ENCODE measurements around the gene KRTAP4-1. TPM values are rescaled to one million over a fixed set of nuclear protein-coding genes. Genes with fewer than 3 reads are reported as not detected.
"Not testable (repeated sequence)": the region's sequence is repeated elsewhere in the genome, so short reads cannot be mapped to it uniquely, and the experiment has no call there.

The KRTAP4-1 gene
- total and polyA plus RNA-seq, 9 donors: not detected

DNA sequence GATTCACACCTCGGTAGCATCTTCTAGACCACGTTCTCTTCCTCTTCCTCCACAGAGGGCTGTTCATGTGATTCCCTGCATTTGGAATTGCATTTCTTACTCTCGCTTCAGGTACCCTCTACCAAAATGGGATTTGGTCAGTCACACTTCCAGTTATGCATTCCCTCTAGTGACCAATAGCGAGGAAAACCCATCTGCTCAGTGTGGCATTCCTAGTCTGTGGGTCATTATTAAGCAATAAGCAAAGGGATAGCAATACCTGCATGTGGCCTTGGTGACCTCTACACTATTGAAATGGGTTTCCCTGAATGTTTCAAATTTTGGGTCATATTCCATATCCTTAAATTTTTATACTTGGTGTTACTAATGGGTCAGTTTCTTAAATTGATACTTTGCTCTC, 34.7 kb downstream of the KRTAP4-1 start:
- H3K4me1 ChIP-seq (ENCODE audit: insufficient read depth): no peaks in the 10 kb centered on the region
- intact Hi-C loops (cut with DNase I): no loop called here
- H3K36me3 ChIP-seq: no peaks in the 10 kb centered on the region
- no peak overlapping the region for H3K27ac ChIP-seq
- no peak for DNase-seq
- H3K4me3 ChIP-seq: no peak overlapping the region
- WGBS, 3 donors: 81 to 85% (median 84%) methylated on average over 4 of the region's 4 CpGs
- no peaks in the 10 kb centered on the region for H3K9me3 ChIP-seq
- no peaks in the 10 kb centered on the region for H3K27me3 ChIP-seq
- TF ChIP-seq, protein P1, sequence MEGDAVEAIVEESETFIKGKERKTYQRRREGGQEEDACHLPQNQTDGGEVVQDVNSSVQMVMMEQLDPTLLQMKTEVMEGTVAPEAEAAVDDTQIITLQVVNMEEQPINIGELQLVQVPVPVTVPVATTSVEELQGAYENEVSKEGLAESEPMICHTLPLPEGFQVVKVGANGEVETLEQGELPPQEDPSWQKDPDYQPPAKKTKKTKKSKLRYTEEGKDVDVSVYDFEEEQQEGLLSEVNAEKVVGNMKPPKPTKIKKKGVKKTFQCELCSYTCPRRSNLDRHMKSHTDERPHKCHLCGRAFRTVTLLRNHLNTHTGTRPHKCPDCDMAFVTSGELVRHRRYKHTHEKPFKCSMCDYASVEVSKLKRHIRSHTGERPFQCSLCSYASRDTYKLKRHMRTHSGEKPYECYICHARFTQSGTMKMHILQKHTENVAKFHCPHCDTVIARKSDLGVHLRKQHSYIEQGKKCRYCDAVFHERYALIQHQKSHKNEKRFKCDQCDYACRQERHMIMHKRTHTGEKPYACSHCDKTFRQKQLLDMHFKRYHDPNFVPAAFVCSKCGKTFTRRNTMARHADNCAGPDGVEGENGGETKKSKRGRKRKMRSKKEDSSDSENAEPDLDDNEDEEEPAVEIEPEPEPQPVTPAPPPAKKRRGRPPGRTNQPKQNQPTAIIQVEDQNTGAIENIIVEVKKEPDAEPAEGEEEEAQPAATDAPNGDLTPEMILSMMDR (IDR thresholded peaks at IDR 0.05): no peak
- TF ChIP-seq EP300 (IDR thresholded peaks at IDR 0.05): no peak
- no peak for TF ChIP-seq POLR2A (IDR thresholded peaks at IDR 0.05)

DNA sequence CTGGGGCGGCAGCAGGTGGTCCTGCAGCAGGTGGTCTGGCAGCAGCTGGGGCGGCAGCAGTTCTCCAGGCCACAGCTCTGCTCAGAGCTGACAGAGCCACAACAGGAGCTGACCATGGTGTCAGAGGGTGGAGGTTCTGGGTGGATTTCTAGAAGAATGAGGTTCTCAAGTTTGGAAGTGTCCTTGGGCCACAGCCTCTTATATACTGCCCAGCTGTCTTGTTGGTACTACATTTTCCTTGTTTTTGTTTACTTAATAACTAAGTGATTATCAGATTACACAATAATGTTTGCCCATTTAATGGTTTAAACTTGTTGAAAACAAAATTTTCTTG, 35.1 kb downstream of the KRTAP4-1 start, which contains the start of gene KRTAP4-5:
KRTAP4-5 (minus strand) TSS at position 174 of the 334 bp plus-strand sequence; CDS start at position 116, 58 bp downstream.
- Histone ChIP-seq H3K36me3 (no peaks in the 10 kb centered on the region), H3K27ac (no peak within 1 kb of the TSS), H3K9me3 (no peaks in the 10 kb centered on the region), H3K4me3 (no peak within 1 kb of the TSS), H3K27me3 (no peaks in the 10 kb centered on the region), H3K4me1 (ENCODE audit: insufficient read depth) (no peaks in the 10 kb centered on the region)
- intact Hi-C loops (cut with DNase I): no loop called here
- no peak for DNase-seq
- 48 to 56% (median 50%) methylated on average over 2 of the region's 2 CpGs for WGBS, 3 donors
- TF ChIP-seq POLR2A (IDR thresholded peaks at IDR 0.05) (no peak), EP300 (IDR thresholded peaks at IDR 0.05) (no peak)
- TF ChIP-seq, protein P1 (IDR thresholded peaks at IDR 0.05): no peak

DNA sequence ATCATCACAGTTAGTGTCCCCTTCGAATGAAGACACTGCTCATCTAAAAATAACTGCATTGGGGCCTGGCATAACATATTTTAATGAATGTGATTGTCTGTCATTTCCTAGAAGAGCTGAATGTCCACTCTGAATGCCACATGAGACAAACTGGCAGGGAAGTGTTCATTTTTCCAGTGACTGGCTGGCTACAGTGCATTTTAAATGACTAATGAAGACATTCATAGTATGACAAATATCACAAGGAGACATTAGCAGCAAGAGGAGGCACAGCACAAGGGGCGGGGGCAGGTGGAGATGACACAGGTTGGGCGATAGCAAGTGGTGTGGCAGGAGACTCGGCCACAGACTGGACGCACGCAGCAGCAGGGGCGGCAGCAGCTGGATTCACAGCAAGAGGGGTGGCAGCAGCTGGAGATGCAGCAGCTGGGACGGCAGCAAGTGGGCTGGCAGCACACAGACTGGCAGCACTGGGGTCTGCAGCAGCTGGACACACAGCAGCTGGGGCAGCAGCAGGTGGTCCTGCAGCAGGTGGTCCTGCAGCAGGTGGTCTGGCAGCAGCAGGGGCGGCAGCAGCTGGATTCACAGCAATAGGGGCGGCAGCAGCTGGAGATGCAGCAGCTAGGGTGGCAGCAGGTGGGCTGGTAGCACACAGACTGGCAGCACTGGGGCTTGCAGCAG, 35.6 kb downstream of the KRTAP4-1 start:
- DNase-seq; H3K4me3 ChIP-seq; H3K27ac ChIP-seq; H3K4me1 ChIP-seq (ENCODE audit: insufficient read depth); H3K36me3 ChIP-seq; H3K9me3 ChIP-seq; H3K27me3 ChIP-seq; intact Hi-C loops (cut with DNase I): not testable (repeated sequence)
- 69 to 81% (median 70%) methylated on average over 10 of the region's 10 CpGs for WGBS, 3 donors

DNA sequence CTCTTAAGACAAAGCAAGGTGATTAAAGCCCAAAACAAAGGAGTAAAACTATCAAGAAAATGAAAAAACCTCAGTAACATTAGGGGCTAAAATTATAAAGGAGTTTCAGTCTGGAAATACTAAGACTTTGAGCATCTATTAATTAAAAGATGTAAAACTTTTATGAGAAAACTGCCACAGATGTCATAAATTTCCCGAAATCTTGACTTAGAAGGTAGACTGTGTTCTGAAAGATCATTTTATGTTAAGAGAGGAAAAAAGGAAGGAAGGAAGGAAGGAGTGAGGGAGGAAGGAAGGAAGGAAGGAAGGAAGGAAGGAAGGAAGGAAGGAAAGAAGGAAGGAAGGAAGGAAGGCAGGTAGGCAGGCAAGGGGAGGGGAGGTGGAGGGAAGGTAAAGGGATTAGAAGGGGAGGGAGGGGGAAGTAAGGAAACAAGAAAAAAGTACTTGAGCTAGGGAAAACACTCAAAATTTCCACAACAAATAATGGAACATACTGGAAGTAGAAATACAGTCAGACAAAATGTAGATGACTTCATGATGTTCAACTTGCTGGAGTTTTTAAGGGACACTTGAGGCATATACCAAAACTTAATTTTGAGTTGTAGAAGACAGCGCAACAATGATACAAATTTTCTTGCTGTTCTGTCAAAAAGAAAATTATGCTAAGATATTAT, 37.0 kb downstream of the KRTAP4-1 start:
- Histone ChIP-seq H3K36me3 (no peaks in the 10 kb centered on the region), H3K27ac (no peak overlapping the region), H3K4me1 (ENCODE audit: insufficient read depth) (no peaks in the 10 kb centered on the region), H3K9me3 (no peaks in the 10 kb centered on the region), H3K4me3 (no peak overlapping the region), H3K27me3 (no peaks in the 10 kb centered on the region)
- DNase-seq: no peak
- intact Hi-C loops (cut with DNase I): no loop called here
- no peak for TF ChIP-seq EP300 (IDR thresholded peaks at IDR 0.05)
- TF ChIP-seq POLR2A (IDR thresholded peaks at IDR 0.05): no peak
- TF ChIP-seq, protein P1 (IDR thresholded peaks at IDR 0.05): no peak
- 71 to 95% (median 93%) methylated on average over 2 of the region's 2 CpGs for WGBS, 3 donors

DNA sequence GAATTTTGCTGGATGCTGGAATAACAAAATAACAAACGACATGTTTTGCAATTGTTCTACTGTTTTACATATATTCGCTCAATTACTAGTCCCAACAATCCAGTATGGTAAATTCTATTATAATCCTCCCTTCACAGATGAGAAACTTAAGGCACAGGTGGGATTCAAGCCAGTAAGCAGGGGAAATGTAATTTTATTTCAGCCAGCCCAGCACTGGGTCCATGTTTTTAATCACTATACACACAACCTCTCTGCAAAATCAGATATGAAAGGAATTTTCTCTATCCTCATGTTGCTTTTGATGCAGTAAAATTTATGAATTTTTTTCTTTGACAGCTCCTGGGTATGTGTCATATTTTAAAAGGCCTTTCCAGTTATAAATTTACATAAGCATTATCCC, 39.5 kb downstream of the KRTAP4-1 start:
- Histone ChIP-seq H3K4me1 (ENCODE audit: insufficient read depth) (no peaks in the 10 kb centered on the region), H3K27me3 (no peaks in the 10 kb centered on the region), H3K27ac (no peak overlapping the region), H3K36me3 (no peaks in the 10 kb centered on the region), H3K4me3 (no peak overlapping the region), H3K9me3 (no peaks in the 10 kb centered on the region)
- no peak for DNase-seq
- TF ChIP-seq POLR2A (IDR thresholded peaks at IDR 0.05) (no peak), EP300 (IDR thresholded peaks at IDR 0.05) (no peak)
- TF ChIP-seq, protein P1 (IDR thresholded peaks at IDR 0.05): no peak
- intact Hi-C loops (cut with DNase I): no loop called here
- 88 to 89% (median 88%) methylated on average over 2 of the region's 2 CpGs for WGBS, 3 donors

Measured in ovary (tissue), 9 donors.